Measurements from ENCODE around the gene SART3. TPM values are rescaled to one million over a fixed set of nuclear protein-coding genes. Genes with fewer than 3 reads are reported as not detected.
A peak's percentile ranks its signal among the peaks of the same experiment; 100 is the strongest.

SART3 gene
- total RNA-seq, 1 experiment from 2014 or later = 89.4 TPM

GRCh38 chr12:108553799-108554198 lies 7.2 kb downstream of the SART3 start:
- peaks cover 2% of the 10 kb centered on the region for H3K23me2 ChIP-seq (ENCODE audit: insufficient read length, low read depth, low read length, poor library complexity, severe bottlenecking)
- no peak overlapping the region for H3K27ac ChIP-seq (ENCODE audit: insufficient read length, low read depth, low read length)
- no peak overlapping the region for H2BK12ac ChIP-seq (ENCODE audit: insufficient read length, low read depth, low read length)
- H4K8ac ChIP-seq (replicated peaks; ENCODE audit: insufficient read length, low read depth, low read length) = no peak overlapping the region
- no peak overlapping the region for H4K5ac ChIP-seq (ENCODE audit: insufficient read length, low read depth, low read length)
- H3K27me3 ChIP-seq (ENCODE audit: insufficient read depth, low read length) = no peaks in the 10 kb centered on the region
- H3K56ac ChIP-seq (ENCODE audit: insufficient read length, low read depth, low read length) = no peak overlapping the region
- H2BK5ac ChIP-seq (ENCODE audit: insufficient read length, low read length) = no peak overlapping the region
- no peak for TF ChIP-seq CTCF (conservative IDR thresholded peaks at IDR 0.05)
- H3K4me2 ChIP-seq (ENCODE audit: insufficient read depth, insufficient read length, low read length) = peak overlapping the region; percentile 5
- no peak overlapping the region for H3K23ac ChIP-seq (ENCODE audit: insufficient read length, low read depth, low read length)
- Mint-ChIP-seq H3K36me3 (ENCODE audit: insufficient read depth in 1 of 3, low read depth in 3 of 3) (peaks cover 8 to 24% (median 23%) of the 10 kb centered on the region in 3 experiments; a peak in 6 of 7 replicates), H3K27ac (peak overlapping the region in 1 of 3 experiments; percentile 73; a peak in 2 of 7 replicates), H3K9me3 (no peaks in the 10 kb centered on the region), H3K27me3 (ENCODE audit: low read depth) (no peaks in the 10 kb centered on the region), H3K4me1 (peaks cover 21 to 25% of the 10 kb centered on the region in 2 experiments), H3K4me3 (no peak overlapping the region)
- H2BK15ac ChIP-seq (ENCODE audit: low read depth, low read length) = no peak overlapping the region
- no peak overlapping the region for H2AK5ac ChIP-seq (ENCODE audit: insufficient read length, low read length)
- H3K79me1 ChIP-seq (ENCODE audit: insufficient read depth, low read depth, low read length, poor library complexity, severe bottlenecking) = peaks cover 3% of the 10 kb centered on the region
- H3K4ac ChIP-seq (ENCODE audit: low read depth, low read length) = no peak overlapping the region
- H3K9ac ChIP-seq (ENCODE audit: extremely low read depth, insufficient read length, low read length) = no peak overlapping the region
- no peak overlapping the region for H3K18ac ChIP-seq (ENCODE audit: insufficient read length, low read depth, low read length)
- no peak overlapping the region for H3K14ac ChIP-seq (ENCODE audit: insufficient read depth, low read length)
- WGBS (ENCODE audit: extremely low coverage, insufficient read length, low lambda C conversion rate) = no CpG with 5 or more reads among the region's 5 CpGs
- no peak overlapping the region for H4K91ac ChIP-seq (ENCODE audit: insufficient read length, low read depth, low read length)
- no peak for DNase-seq
- H3T11ph ChIP-seq (ENCODE audit: low read length) = no peak overlapping the region
- H4K20me1 ChIP-seq (ENCODE audit: control insufficient read depth, insufficient read depth, insufficient read length) = no peaks in the 10 kb centered on the region
- no peak overlapping the region for H2BK120ac ChIP-seq (ENCODE audit: low read depth, low read length, poor library complexity, severe bottlenecking)
- no peaks in the 10 kb centered on the region for H3K4me1 ChIP-seq (ENCODE audit: insufficient read depth, low read length)
- H3K9me3 ChIP-seq (ENCODE audit: control insufficient read depth, low read depth, low read length) = no peaks in the 10 kb centered on the region
- H3K79me2 ChIP-seq (ENCODE audit: insufficient read depth, low read length) = peaks cover 47% of the 10 kb centered on the region
- no peak overlapping the region for H2BK20ac ChIP-seq (ENCODE audit: low read depth, low read length, poor library complexity, severe bottlenecking)
- no peak overlapping the region for H2AFZ ChIP-seq (ENCODE audit: low read length)

Measured in H9 (cell line).